ENCODE data around the gene EXOSC9. TPM values are rescaled to one million over a fixed set of nuclear protein-coding genes. Genes with fewer than 3 reads are reported as not detected.

EXOSC9 gene
- total and polyA plus RNA-seq, 9 donors = 25.2 to 33.1 (median 30.4) TPM

DNA sequence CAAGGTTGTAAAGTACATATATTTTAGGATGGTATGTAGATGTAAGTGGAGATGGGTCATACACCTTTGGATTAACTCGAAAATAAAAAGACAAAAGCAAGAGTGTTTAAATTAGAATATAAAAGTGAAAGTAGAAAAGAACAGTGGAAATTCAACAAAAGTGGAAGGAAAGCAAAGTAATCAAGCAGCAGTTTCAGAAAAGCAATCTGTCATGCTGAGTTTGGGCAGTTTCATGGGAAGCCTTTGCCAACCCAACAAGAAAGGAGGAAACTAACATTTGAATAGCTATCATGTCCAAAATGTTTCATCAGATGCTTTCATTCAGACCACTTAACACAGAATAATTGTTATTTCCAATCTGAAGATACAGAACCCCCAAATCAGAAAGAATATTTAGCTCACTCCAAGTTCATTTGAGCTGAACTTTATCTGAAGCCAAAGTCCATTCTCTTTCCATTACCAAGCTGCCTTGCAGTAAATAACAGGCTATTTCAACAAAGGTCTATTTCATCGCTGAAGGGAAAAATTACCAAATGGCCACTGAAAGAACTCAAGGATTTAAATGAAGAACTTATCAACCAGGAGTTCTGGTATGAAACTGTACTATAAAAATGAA is 1.8 kb upstream of the EXOSC9 start:
- peaks cover 11% of the 10 kb centered on the region for H3K36me3 ChIP-seq (ENCODE audit: control insufficient read depth, insufficient read depth, low read length)
- peaks cover 5% of the 10 kb centered on the region for H3K4me1 ChIP-seq (ENCODE audit: control insufficient read depth, insufficient read depth, low read length)
- H3K27ac ChIP-seq (ENCODE audit: low read length) = no peak overlapping the region
- H3K27me3 ChIP-seq (ENCODE audit: control insufficient read depth, insufficient read depth, low read length) = peaks cover 2% of the 10 kb centered on the region
- no peak overlapping the region for H3K4me3 ChIP-seq (ENCODE audit: low read length)
- WGBS (ENCODE audit: insufficient coverage) = 86% methylated on average over 1 of the region's 2 CpGs
- H3K9me3 ChIP-seq (replicated peaks; ENCODE audit: control insufficient read depth, low read depth, low read length) = no peaks in the 10 kb centered on the region
- no peak for DNase-seq

DNA sequence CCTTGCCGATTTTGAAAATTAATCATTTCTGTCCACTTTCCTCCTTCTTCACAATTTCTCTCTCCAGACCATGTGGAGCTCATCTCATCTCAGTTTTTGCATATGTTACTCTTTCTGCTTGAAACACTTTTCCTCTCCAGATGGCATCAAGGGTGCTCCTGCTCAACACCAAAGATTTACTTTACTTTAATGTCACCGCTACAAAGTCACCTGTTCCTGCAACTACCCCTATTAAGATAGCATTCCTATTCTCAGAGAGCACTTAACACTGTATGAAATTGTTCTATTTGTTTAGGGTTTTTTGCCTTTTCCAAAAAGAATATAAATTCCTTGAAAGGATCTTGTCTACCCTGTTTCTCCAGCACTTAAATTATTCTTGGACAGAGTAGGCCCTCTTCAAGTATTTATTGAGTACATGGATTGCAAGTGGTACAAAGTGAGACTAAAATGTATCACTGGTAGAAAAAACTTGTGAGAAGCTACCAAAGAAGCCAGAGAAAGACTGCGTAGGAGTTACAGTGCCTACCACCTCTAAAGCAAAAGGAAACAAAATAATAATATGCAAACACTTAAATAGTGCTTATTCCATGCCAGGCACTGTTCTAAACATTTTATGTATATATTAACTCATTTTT is 1.1 kb upstream of the EXOSC9 start:
- Histone ChIP-seq H3K27me3 (ENCODE audit: control insufficient read depth, insufficient read depth, low read length) (no peaks in the 10 kb centered on the region), H3K4me1 (ENCODE audit: control insufficient read depth, insufficient read depth, low read length) (peaks cover 5% of the 10 kb centered on the region), H3K36me3 (ENCODE audit: control insufficient read depth, insufficient read depth, low read length) (peaks cover 17% of the 10 kb centered on the region), H3K9me3 (replicated peaks; ENCODE audit: control insufficient read depth, low read depth, low read length) (no peaks in the 10 kb centered on the region), H3K27ac (ENCODE audit: low read length) (no peak overlapping the region), H3K4me3 (ENCODE audit: low read length) (no peak overlapping the region)
- 100% methylated on average over 1 of the region's 3 CpGs for whole genome bisulfite sequencing (ENCODE audit: insufficient coverage)
- DNase-seq = no peak

DNA sequence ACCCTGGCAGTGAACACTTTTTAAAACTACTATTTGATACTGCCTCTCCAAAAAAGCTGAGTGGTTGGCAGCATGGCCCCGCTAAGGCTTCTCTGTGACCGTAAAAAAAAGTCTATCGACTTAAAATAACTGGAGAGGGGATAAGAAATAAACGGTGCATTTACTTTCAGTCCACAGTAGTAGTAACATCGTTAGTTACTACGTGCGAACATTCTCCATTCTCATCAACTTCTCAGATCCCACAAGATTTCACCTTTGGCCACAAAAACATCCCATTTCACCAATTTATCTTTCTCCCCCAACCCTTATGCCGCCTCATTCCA is 524 bp upstream of the EXOSC9 start:
- H3K27ac ChIP-seq (ENCODE audit: low read length) = peak overlapping the region; percentile 96
- no peak for DNase-seq
- peak overlapping the region; percentile 67 for H3K4me3 ChIP-seq (ENCODE audit: low read length)
- no peaks in the 10 kb centered on the region for H3K27me3 ChIP-seq (ENCODE audit: control insufficient read depth, insufficient read depth, low read length)
- H3K4me1 ChIP-seq (ENCODE audit: control insufficient read depth, insufficient read depth, low read length) = peaks cover 5% of the 10 kb centered on the region
- peaks cover 18% of the 10 kb centered on the region for H3K36me3 ChIP-seq (ENCODE audit: control insufficient read depth, insufficient read depth, low read length)
- no peaks in the 10 kb centered on the region for H3K9me3 ChIP-seq (replicated peaks; ENCODE audit: control insufficient read depth, low read depth, low read length)
- WGBS (ENCODE audit: insufficient coverage) = 0% methylated on average over 1 of the region's 8 CpGs

DNA sequence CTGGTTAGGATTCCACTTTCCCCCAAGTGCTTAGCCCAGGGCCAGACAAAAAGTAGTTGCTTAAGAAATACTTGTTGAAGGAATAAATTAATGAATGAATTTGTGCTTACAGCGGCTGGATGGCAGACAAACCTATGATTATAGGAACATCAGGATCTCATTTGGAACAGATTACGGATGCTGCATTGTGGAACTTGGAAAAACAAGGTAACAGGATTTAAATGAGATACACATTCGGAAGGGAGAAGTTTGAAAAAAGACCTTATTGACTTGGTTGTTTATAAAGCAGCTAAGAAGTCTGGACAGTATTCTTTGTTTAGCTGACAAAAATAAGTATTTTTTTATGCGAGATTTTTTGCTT is 572 bp downstream of the EXOSC9 start:
- Histone ChIP-seq H3K9me3 (replicated peaks; ENCODE audit: control insufficient read depth, low read depth, low read length) (no peaks in the 10 kb centered on the region), H3K27me3 (ENCODE audit: control insufficient read depth, insufficient read depth, low read length) (no peaks in the 10 kb centered on the region), H3K4me1 (ENCODE audit: control insufficient read depth, insufficient read depth, low read length) (peaks cover 5% of the 10 kb centered on the region), H3K27ac (ENCODE audit: low read length) (peak overlapping the region; percentile 96), H3K36me3 (ENCODE audit: control insufficient read depth, insufficient read depth, low read length) (peaks cover 25% of the 10 kb centered on the region), H3K4me3 (ENCODE audit: low read length) (peak overlapping the region; percentile 67)
- peak; percentile 29 for DNase-seq
- WGBS (ENCODE audit: insufficient coverage) = 13% methylated on average over 3 of the region's 4 CpGs

DNA sequence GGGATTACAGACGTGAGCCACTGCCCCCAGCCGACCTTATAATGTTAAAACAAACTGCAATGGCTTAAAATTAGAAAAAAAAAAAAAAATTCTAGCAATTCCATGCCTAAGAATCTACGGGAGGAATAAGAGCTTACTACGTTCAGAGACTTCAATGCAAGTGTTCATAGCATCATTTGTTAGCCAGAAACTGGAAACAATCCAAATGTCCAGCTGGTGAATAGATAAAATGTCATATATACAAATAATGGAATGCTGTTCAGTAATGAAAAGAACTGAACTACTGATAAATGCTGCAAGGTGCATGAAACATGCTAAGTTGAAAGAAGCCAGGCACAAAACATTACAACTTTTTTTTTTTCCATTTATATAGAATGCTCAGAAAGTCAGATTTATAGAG is 5.3 kb downstream of the EXOSC9 start:
- Histone ChIP-seq H3K4me3 (ENCODE audit: low read length) (no peak overlapping the region), H3K9me3 (replicated peaks; ENCODE audit: control insufficient read depth, low read depth, low read length) (no peaks in the 10 kb centered on the region), H3K27ac (ENCODE audit: low read length) (no peak overlapping the region), H3K27me3 (ENCODE audit: control insufficient read depth, insufficient read depth, low read length) (no peaks in the 10 kb centered on the region), H3K36me3 (ENCODE audit: control insufficient read depth, insufficient read depth, low read length) (peaks cover 51% of the 10 kb centered on the region), H3K4me1 (ENCODE audit: control insufficient read depth, insufficient read depth, low read length) (no peaks in the 10 kb centered on the region)
- peak; percentile 25 for DNase-seq
- WGBS (ENCODE audit: insufficient coverage) = no CpG with 5 or more reads among the region's 4 CpGs

DNA sequence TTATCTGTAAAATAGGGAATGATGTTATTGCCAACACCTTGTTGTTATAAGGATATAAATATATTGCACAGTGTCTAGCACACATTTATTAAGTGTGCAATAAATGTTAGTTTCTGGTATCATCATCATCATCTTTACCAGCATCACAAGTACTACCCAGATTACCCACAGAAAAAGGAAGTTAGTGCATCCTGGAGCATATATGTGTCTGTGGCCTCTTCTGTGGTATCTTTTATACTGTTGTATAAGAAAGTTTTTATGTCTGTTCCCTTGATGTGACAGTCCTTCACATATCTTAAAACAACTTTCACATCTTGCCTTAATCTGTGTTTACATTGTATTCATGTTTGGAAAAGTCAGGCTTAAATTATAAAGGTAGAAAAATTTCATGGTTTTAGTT is 10.0 kb downstream of the EXOSC9 start:
- peaks cover 47% of the 10 kb centered on the region for H3K36me3 ChIP-seq (ENCODE audit: control insufficient read depth, insufficient read depth, low read length)
- no peaks in the 10 kb centered on the region for H3K4me1 ChIP-seq (ENCODE audit: control insufficient read depth, insufficient read depth, low read length)
- no peak overlapping the region for H3K4me3 ChIP-seq (ENCODE audit: low read length)
- DNase-seq = no peak
- H3K27ac ChIP-seq (ENCODE audit: low read length) = no peak overlapping the region
- H3K9me3 ChIP-seq (replicated peaks; ENCODE audit: control insufficient read depth, low read depth, low read length) = no peaks in the 10 kb centered on the region
- H3K27me3 ChIP-seq (ENCODE audit: control insufficient read depth, insufficient read depth, low read length) = no peaks in the 10 kb centered on the region

DNA sequence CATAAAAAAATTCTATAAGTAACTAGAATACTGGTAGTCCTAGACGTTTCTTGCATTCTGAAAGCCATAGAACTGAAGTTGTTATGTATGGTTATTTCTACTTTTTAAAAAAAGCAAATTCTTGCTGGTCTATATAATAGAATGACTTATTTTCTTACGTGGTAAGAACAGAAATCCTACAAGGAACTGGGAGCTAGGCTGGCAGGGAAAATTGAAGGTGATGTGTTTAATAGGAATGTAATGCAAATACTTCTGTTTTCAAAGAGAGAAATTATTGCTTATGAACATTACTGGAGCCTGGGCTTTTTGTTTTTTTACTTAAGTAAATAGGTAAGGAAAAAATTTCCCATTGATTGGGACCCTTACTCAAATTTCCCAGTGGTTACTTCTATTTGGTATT is 13.6 kb downstream of the EXOSC9 start:
- Histone ChIP-seq H3K9me3 (replicated peaks; ENCODE audit: control insufficient read depth, low read depth, low read length) (no peaks in the 10 kb centered on the region), H3K36me3 (ENCODE audit: control insufficient read depth, insufficient read depth, low read length) (peaks cover 41% of the 10 kb centered on the region)
- WGBS (ENCODE audit: insufficient coverage) = no CpG with 5 or more reads among the region's 2 CpGs

DNA sequence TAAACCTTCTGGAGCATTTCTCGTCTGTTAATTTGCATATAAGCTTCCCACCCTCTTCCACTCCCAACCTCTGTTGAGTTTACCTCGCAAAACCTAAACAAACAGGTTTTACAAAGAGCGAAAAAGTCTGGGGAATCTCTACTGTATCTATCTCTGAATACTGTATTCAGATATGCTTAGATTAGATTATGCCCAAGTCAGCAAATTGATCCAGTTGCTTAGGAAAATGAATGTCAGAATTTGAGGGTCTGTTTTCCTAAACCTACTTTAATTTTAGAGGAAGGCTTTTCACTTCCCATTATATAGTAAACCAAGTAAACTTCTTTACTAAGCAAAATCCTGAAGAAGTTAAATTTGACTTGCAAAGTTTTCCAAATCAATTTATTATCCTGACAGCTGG is 15.9 kb downstream of the EXOSC9 start:
- H3K4me3 ChIP-seq (ENCODE audit: low read length) = no peak overlapping the region
- no CpG with 5 or more reads among the region's 3 CpGs for WGBS (ENCODE audit: insufficient coverage)
- H3K9me3 ChIP-seq (replicated peaks; ENCODE audit: control insufficient read depth, low read depth, low read length) = no peaks in the 10 kb centered on the region
- no peaks in the 10 kb centered on the region for H3K4me1 ChIP-seq (ENCODE audit: control insufficient read depth, insufficient read depth, low read length)
- no peak overlapping the region for H3K27ac ChIP-seq (ENCODE audit: low read length)
- H3K36me3 ChIP-seq (ENCODE audit: control insufficient read depth, insufficient read depth, low read length) = peaks cover 32% of the 10 kb centered on the region
- H3K27me3 ChIP-seq (ENCODE audit: control insufficient read depth, insufficient read depth, low read length) = no peaks in the 10 kb centered on the region
- no peak for DNase-seq

More for the DNA sequence above, 13.6 kb downstream of the EXOSC9 start:
- no peaks in the 10 kb centered on the region for H3K27me3 ChIP-seq (ENCODE audit: control insufficient read depth, insufficient read depth, low read length)
- H3K27ac ChIP-seq (ENCODE audit: low read length) = no peak overlapping the region
- no peak for DNase-seq
- H3K4me3 ChIP-seq (ENCODE audit: low read length) = no peak overlapping the region
- no peaks in the 10 kb centered on the region for H3K4me1 ChIP-seq (ENCODE audit: control insufficient read depth, insufficient read depth, low read length)

DNA sequence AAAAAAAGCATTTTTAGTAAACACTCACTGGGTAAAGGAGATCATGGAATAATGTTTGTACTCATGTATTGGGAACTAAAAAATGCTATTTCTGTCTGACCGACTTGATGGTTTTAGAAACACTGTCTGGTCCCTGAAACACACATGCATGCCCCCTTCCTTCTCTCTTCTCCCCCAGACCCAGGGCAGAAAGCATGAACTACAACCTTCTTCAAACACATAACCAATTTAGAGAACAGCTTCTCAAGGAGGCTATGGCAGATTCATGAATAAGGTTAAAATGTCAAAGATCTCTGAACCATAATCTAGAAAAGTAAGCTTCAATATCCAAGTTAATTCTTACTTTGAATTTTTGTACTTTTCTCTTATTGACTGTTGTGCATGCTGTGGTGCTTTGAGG is 16.6 kb downstream of the EXOSC9 start:
- Histone ChIP-seq H3K27me3 (ENCODE audit: control insufficient read depth, insufficient read depth, low read length) (no peaks in the 10 kb centered on the region), H3K27ac (ENCODE audit: low read length) (no peak overlapping the region), H3K4me3 (ENCODE audit: low read length) (no peak overlapping the region), H3K4me1 (ENCODE audit: control insufficient read depth, insufficient read depth, low read length) (peaks cover 2% of the 10 kb centered on the region), H3K9me3 (replicated peaks; ENCODE audit: control insufficient read depth, low read depth, low read length) (no peaks in the 10 kb centered on the region), H3K36me3 (ENCODE audit: control insufficient read depth, insufficient read depth, low read length) (peaks cover 29% of the 10 kb centered on the region)
- no CpG with 5 or more reads among the region's 1 CpG for WGBS (ENCODE audit: insufficient coverage)
- no peak for DNase-seq

DNA sequence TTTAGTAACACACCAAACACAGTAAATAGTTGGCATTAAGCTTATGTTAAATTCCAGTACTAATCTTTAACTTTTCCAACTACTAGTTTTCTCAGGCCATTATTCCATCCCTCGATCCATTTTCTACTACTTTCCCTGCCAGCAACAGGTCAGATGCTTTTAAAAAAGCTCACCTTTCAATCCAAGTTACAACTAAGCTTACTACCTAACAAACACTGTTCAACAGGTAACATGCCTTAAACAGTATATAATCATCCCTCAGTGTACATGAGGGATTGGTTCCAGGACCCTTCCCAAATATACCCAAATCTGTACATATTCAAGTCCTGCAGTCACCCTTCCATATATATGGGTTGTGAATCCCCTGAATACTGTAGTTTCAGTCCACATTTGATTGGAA is 17.1 kb downstream of the EXOSC9 start:
- no peak for DNase-seq
- peaks cover 24% of the 10 kb centered on the region for H3K36me3 ChIP-seq (ENCODE audit: control insufficient read depth, insufficient read depth, low read length)
- WGBS (ENCODE audit: insufficient coverage) = 86% methylated on average over 1 of the region's 1 CpG

More for the DNA sequence above, 17.1 kb downstream of the EXOSC9 start:
- H3K4me3 ChIP-seq (ENCODE audit: low read length) = no peak overlapping the region
- H3K9me3 ChIP-seq (replicated peaks; ENCODE audit: control insufficient read depth, low read depth, low read length) = no peaks in the 10 kb centered on the region
- no peaks in the 10 kb centered on the region for H3K27me3 ChIP-seq (ENCODE audit: control insufficient read depth, insufficient read depth, low read length)
- H3K27ac ChIP-seq (ENCODE audit: low read length) = no peak overlapping the region
- peaks cover 7% of the 10 kb centered on the region for H3K4me1 ChIP-seq (ENCODE audit: control insufficient read depth, insufficient read depth, low read length)
